GM13976 (cell line): ENCODE data around the gene IGFALS.

Experiments used
- DNase-seq: peaks from one replicate; pipeline ENCODE4 v3.0.0; 2012; ENCODE audit warnings: low spot score
- CTCF ChIP-seq: IDR thresholded peaks from 2 replicates; pipeline ENCODE4 v1.5.1; 2012; ENCODE audit warnings: borderline replicate concordance, mild to moderate bottlenecking; ENCODE audit not compliant: insufficient read depth; ENCODE audit errors: extremely low read depth, missing control alignments, control extremely low read depth
- in situ Hi-C: fragments of 300-500 bp; cut with MboI; formaldehyde crosslinking; loops from one replicate; pipeline ENCODE4 v1.12.0; 2022; ENCODE audit warnings: low sequenced_read_pairs, mixed read lengths, inconsistent platforms; ENCODE audit not compliant: unreplicated experiment

The IGFALS gene

DNA sequence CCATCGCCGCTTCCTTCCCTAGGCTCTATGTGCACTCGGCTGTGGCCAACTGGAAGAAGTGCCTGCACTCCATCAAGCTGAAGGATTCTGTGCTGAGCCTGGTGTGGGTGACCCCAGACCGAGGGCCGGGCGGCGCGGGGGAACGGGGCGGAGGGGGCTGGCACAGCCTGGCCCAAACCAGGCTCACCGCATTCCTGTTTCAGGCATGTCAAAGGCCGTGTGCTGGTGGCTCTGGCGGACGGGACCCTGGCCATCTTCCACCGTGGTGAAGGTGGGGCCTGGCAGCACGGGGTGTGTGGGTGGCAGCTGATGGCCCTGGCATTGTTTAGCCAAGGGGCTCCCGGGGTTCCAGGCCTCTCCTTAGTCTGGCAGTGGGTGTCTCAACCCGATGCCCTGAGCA, 26.8 kb downstream of the IGFALS start:
- TF ChIP-seq CTCF: no peak
- no peak for DNase-seq
- in situ Hi-C loops: no loop called here

DNA sequence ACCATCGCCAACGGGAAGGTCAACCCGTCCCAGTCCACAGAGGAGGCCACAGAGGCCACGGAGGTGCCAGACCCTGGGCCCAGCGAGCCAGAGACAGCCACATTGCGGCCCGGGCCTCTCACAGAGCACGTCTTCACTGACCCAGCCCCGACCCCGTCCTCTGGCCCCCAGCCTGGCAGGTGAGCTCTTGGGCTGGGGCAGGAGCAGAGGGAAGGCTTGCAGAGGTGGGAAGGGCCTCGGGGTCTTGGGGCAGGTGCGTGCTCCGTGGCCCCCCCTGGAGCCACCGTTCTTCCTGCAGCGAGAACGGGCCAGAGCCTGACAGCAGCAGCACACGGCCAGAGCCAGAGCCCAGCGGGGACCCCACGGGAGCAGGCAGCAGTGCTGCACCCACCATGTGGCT, 27.3 kb downstream of the IGFALS start:
- TF ChIP-seq CTCF: no peak
- in situ Hi-C loops: no loop called here

DNA sequence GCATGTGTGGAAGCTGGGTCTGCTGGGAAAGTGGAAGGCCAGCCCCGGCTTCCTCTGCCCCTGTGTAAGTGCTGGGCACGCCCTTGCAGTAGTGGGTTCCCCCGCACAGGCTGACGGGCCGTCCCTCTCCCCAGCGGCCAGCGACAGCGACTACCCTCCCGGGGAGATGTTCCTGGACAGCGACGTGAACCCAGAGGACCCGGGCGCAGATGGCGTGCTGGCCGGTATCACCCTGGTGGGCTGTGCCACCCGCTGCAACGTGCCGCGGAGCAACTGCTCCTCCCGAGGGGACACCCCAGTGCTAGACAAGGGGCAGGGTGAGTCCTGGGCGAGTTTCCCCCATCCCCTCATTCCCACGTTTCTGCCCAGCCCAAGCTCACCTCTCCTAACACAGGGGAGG, 27.7 kb downstream of the IGFALS start:
- no peak for TF ChIP-seq CTCF
- no peak for DNase-seq
- in situ Hi-C loops: no loop called here

More for the DNA sequence above, 27.3 kb downstream of the IGFALS start:
- DNase-seq: no peak

GRCh38 chr16:1764971-1765370, 28.5 kb downstream of the IGFALS start:
- no peak for DNase-seq
- TF ChIP-seq CTCF: no peak
- in situ Hi-C loops: no loop called here

- no peak for TF ChIP-seq CTCF
- no peak for DNase-seq
- in situ Hi-C loops: no loop called here
Measured at GRCh38 chr16:1763521-1764511, 29.7 kb downstream of the IGFALS start.

- no peak for TF ChIP-seq CTCF
- DNase-seq: no peak
- in situ Hi-C loops: no loop called here
Measured at GRCh38 chr16:1762879-1763520, 30.5 kb downstream of the IGFALS start.
